ENCODE results near the gene NKX2-3. TPM values are rescaled to one million over a fixed set of nuclear protein-coding genes. Genes with fewer than 3 reads are reported as not detected.

Gene NKX2-3
- polyA plus RNA-seq, 4 donors: 0.67 to 17.4 (median 11.0) TPM

DNA sequence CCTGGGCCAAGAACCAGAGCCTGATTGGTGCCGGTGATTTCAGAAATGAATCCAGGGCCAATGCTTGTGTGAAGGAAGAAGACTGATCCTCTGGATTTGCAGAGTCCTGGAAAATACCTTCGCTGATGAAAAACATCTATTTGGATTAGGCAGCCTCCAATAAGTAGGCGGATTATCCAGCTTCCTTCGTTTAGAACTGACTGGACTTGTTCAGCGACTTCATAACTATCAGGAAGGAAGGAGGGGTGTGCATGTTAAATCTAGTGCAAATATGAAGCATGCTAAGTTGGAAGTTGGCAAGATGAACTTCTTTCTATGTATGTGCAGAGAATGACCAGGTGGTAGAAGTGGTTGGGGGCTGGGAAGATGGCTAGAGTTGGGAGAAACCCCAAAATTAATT, 41.0 kb downstream of the NKX2-3 start:
- FAIRE-seq: no peak
- Histone ChIP-seq H3K27me3 (ENCODE audit: control insufficient read depth in 3 of 3, insufficient read depth in 3 of 3, low read length in 3 of 3) (peaks cover 0 to 3% (median 0%) of the 10 kb centered on the region in 3 donors), H3K36me3 (ENCODE audit: control insufficient read depth in 3 of 3, insufficient read depth in 2 of 3, low read depth in 1 of 3, low read length in 3 of 3) (no peaks in the 10 kb centered on the region), H3K4me1 (ENCODE audit: control insufficient read depth in 3 of 3, insufficient read depth in 2 of 3, low read depth in 1 of 3, low read length in 2 of 3) (no peaks in the 10 kb centered on the region), H3K9me3 (ENCODE audit: control insufficient read depth in 2 of 2, insufficient read depth in 1 of 2, low read depth in 1 of 2, low read length in 1 of 2) (no peaks in the 10 kb centered on the region), H3K27ac (ENCODE audit: low read depth in 1 of 3, low read length in 2 of 3) (no peak overlapping the region), H3K4me3 (ENCODE audit: low read depth in 1 of 3, low read length in 3 of 3) (no peak overlapping the region)
- WGBS, 3 donors: 39 to 52% (median 44%) methylated on average over 5 of the region's 5 CpGs
- DNase-seq: no peak

DNA sequence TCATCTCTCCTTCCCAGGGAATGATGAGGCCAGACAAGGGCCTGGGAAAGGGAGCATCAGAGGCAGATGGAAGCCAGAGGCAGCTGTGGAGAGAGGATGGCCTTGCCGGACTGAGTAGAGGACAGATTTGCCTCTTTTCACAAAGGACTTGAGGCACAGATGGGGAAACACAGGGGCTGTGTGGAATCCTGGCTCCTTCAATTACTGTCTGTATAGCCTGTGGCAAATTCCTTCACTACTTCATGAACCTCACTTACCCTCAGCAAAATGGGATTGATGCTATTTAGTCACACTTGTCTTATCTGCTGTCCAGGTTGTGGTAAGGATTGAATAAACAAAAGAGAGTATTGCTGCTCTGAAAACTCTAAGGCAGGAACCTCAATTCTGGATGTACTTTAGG, 47.2 kb downstream of the NKX2-3 start:
- Histone ChIP-seq H3K9me3 (ENCODE audit: control insufficient read depth in 2 of 2, insufficient read depth in 1 of 2, low read depth in 1 of 2, low read length in 1 of 2) (no peaks in the 10 kb centered on the region), H3K4me3 (ENCODE audit: low read depth in 1 of 3, low read length in 3 of 3) (no peak overlapping the region), H3K4me1 (ENCODE audit: control insufficient read depth in 3 of 3, insufficient read depth in 2 of 3, low read depth in 1 of 3, low read length in 2 of 3) (no peaks in the 10 kb centered on the region), H3K27ac (ENCODE audit: low read depth in 1 of 3, low read length in 2 of 3) (no peak overlapping the region), H3K27me3 (ENCODE audit: control insufficient read depth in 3 of 3, insufficient read depth in 3 of 3, low read length in 3 of 3) (peaks cover 0 to 5% (median 0%) of the 10 kb centered on the region in 3 donors), H3K36me3 (ENCODE audit: control insufficient read depth in 3 of 3, insufficient read depth in 2 of 3, low read depth in 1 of 3, low read length in 3 of 3) (no peaks in the 10 kb centered on the region)
- FAIRE-seq: no peak
- no peak for DNase-seq
- 72 to 100% (median 95%) methylated on average over 1 of the region's 1 CpG for WGBS, 3 donors

DNA sequence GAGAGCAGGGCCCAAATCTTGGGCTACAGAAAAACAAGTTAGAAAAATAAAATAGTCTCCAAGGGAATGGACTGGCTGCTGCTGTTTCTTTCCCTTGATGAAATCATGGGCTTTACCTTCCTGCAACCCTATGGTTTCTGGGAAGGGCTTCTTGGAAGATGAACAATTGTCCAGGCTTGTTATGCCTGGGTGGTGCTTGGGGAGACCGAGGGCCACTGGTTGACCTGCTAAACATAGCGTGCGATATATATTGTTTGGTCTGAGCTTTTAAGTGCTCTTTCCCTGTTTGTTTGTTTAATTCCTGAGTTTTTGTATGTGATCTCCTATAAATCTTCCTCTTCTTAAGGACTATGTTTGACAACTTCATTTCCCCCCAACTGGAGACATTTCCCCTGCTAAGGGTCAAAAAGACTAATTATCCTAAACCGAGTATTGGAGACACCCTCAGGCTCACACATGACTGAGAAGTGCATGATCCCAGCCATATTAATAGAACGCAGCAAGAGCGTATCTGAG, 49.6 kb downstream of the NKX2-3 start:
- FAIRE-seq: no peak
- DNase-seq: peak in 1 of 2 donors; percentile 14
- Histone ChIP-seq H3K36me3 (ENCODE audit: control insufficient read depth in 3 of 3, insufficient read depth in 2 of 3, low read depth in 1 of 3, low read length in 3 of 3) (no peaks in the 10 kb centered on the region), H3K4me1 (ENCODE audit: control insufficient read depth in 3 of 3, insufficient read depth in 2 of 3, low read depth in 1 of 3, low read length in 2 of 3) (no peaks in the 10 kb centered on the region), H3K4me3 (ENCODE audit: low read depth in 1 of 3, low read length in 3 of 3) (no peak overlapping the region), H3K27ac (ENCODE audit: low read depth in 1 of 3, low read length in 2 of 3) (peak overlapping the region in 1 of 3 donors; percentile 30), H3K9me3 (ENCODE audit: control insufficient read depth in 2 of 2, insufficient read depth in 1 of 2, low read depth in 1 of 2, low read length in 1 of 2) (no peaks in the 10 kb centered on the region), H3K27me3 (ENCODE audit: control insufficient read depth in 3 of 3, insufficient read depth in 3 of 3, low read length in 3 of 3) (peaks cover 0 to 5% (median 0%) of the 10 kb centered on the region in 3 donors)
- 62 to 82% (median 77%) methylated on average over 6 of the region's 6 CpGs for WGBS, 3 donors

DNA sequence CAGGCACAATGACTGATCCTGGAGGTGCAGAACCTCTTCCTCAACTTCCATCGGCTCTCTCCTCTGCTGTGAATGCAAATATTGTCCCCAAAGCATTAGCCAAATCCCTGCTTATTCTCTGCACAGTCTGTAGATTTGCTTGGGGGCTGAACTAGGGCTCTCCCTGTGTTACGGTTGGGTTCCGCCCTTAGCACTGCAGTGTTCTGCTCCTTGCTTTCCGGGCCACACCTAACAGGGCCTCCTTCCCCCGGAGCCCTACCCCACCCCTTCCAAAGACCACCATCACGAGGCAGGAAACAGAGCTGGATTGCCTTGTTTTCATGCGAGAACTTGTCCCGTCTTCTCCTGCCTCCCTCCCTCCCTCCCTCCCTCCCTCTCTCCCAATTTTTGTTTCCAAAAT, 50.9 kb downstream of the NKX2-3 start:
- Histone ChIP-seq H3K36me3 (ENCODE audit: control insufficient read depth in 3 of 3, insufficient read depth in 2 of 3, low read depth in 1 of 3, low read length in 3 of 3) (no peaks in the 10 kb centered on the region), H3K27me3 (ENCODE audit: control insufficient read depth in 3 of 3, insufficient read depth in 3 of 3, low read length in 3 of 3) (peaks cover 0 to 5% (median 0%) of the 10 kb centered on the region in 3 donors), H3K9me3 (ENCODE audit: control insufficient read depth in 2 of 2, insufficient read depth in 1 of 2, low read depth in 1 of 2, low read length in 1 of 2) (no peaks in the 10 kb centered on the region), H3K27ac (ENCODE audit: low read depth in 1 of 3, low read length in 2 of 3) (no peak overlapping the region), H3K4me3 (ENCODE audit: low read depth in 1 of 3, low read length in 3 of 3) (no peak overlapping the region), H3K4me1 (ENCODE audit: control insufficient read depth in 3 of 3, insufficient read depth in 2 of 3, low read depth in 1 of 3, low read length in 2 of 3) (no peaks in the 10 kb centered on the region)
- WGBS, 3 donors: 65 to 72% (median 70%) methylated on average over 8 of the region's 8 CpGs
- DNase-seq (no peak), FAIRE-seq (no peak)

Other genes starting within 250 kb of the NKX2-3 start
- gene CNNM1, start 203.6 kb upstream of the NKX2-3 start, polyA plus RNA-seq: under 1 TPM in 2 of 4 donors, not detected in 2; 0.63 to 0.64 TPM
- 100 to 1,000 TPM in 1 of 4 donors, 10 to 100 TPM in 3; 23.5 to 105 (median 72.0) TPM for gene GOT1, start 102.3 kb upstream of the NKX2-3 start, polyA plus RNA-seq
- 10 to 100 TPM; 31.1 to 46.1 (median 39.1) TPM for gene SLC25A28, start 87.5 kb downstream of the NKX2-3 start, polyA plus RNA-seq
- 10 to 100 TPM in 1 of 4 donors, 1 to 10 TPM in 3; 7.3 to 48.8 (median 9.3) TPM for gene ENTPD7, start 126.6 kb downstream of the NKX2-3 start, polyA plus RNA-seq
- gene COX15, start 199.2 kb downstream of the NKX2-3 start, polyA plus RNA-seq: 10 to 100 TPM; 10.3 to 47.7 (median 18.5) TPM
- gene CUTC, start 199.3 kb downstream of the NKX2-3 start, polyA plus RNA-seq: 10 to 100 TPM; 21.1 to 24.3 (median 21.6) TPM
- 10 to 100 TPM in 3 of 4 donors, 1 to 10 TPM in 1; 5.6 to 91.7 (median 58.6) TPM for gene ABCC2, start 249.7 kb downstream of the NKX2-3 start, polyA plus RNA-seq